Left renal cortex interstitium (tissue), 4 donors: ENCODE results near the gene NGB. TPM values are rescaled to one million over a fixed set of nuclear protein-coding genes. Genes with fewer than 3 reads are reported as not detected.

Experiments used
- DNase-seq, 4 donors: peaks; one replicate each; pipeline ENCODE4 v3.0.0-alpha.2; 2013; ENCODE audit warnings: low read depth in 4 of 4, low spot score in 2 of 4, missing footprints in 1 of 4
- polyA plus RNA-seq, 4 donors: library from polyadenylated mRNA; unstranded; fragments of 120-200 nt; gene quantifications; one replicate each; pipeline ENCODE4 v1.2.1, GENCODE V29; 2013; ENCODE audit not compliant: insufficient read length in 4 of 4

Gene NGB
- polyA plus RNA-seq, 4 donors = not detected

- no peak for DNase-seq
Measured at GRCh38 chr14:77265561-77266335, 5.3 kb downstream of the NGB start.

- no peak for DNase-seq
Measured at GRCh38 chr14:77265187-77265515, 5.9 kb downstream of the NGB start.

GRCh38 chr14:77264466-77265186 is 6.4 kb downstream of the NGB start:
- no peak for DNase-seq

DNA sequence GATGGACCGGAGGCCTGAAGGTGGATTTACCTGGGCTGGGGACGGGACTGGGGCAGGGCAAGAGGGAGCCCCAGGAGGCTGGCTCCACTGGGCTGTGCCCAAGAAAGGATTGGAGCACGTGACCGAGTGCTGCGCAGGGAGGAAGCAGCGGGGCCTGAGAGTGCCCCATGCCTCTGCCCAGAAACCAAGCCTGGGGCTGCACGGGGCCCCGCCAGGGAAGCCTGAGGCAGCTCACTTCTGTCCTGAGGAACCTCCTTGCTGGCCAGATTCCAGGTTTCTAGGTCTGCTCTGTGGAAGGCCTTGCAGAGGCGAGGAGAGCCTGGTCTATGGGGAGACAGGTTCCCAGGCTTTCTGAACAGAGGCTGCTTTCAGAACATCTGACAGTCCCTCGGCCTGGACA is 10.4 kb downstream of the NGB start:
- DNase-seq = no peak

DNA sequence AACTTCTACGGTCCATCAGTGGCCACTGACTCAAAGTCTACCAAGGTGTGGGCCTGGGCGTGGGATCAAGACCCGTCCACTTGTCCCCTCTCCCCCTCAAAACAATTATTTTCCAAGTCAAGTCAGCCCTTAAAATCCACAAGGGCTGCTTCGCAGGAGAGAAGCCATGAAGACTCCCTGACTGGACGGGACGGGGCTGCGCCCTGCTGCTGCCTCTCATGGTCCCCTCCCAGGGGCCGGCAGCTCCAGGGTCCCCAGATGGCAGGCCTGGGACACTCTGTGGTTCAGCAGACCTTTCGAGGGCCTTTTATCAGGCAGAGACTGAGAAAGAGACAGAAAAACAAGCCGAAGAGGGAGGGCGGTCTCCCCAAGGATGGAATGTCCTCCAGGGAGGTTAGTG is 10.8 kb downstream of the NGB start:
- DNase-seq = no peak

DNA sequence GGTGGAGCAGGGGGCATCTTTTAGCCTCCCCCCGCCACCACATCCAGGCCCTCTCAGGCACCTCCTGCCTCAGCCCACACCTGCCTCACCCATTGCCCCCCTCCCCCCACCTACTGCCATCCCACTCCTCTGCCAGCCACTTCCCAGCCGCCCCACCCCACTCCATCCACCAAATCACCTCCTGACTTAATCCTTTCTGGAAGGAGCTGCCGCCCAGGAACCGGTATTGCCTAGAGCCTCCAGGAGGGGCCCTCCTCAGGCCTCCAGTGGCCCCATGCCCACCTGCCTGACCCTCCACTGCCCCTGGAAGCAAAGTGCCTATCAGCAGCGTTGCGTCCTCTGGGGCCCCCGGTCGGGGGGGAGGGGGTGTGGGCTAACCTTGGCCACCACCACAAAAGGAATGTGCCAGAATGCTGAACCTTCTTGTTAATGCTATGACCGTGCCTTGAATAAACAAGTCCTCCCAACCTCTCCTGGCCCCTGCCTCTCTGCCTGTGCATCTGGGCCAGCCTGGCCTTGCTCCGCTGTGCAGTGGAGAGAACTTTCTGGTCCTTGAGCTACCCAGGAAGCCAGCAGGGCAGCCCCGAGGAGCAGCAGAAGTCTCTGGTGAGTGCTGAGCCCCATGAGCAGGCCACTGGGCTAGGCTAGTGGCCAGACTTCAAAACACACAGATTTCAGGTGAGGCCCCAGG is 11.8 kb downstream of the NGB start:
- no peak for DNase-seq

DNA sequence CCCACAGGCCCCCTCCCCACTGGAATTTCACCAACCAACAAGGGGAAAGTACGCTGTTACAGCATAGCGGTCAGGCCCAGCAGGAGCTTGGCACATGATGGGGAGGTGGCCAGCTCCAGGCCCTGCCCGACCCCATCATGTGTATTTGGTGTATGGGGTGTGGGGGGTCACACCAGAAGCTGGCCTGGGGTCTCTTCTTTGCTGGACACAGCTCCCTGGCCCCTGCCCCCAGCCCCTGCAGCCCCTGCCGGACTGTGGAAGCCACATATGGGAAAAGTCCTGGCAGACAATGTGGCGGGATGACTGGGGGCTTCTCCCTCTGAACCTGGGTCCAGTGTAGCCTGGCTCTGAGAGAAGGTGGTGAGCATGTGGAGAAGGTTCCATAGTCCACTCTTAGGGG is 12.4 kb downstream of the NGB start:
- no peak for DNase-seq

GRCh38 chr14:77257700-77258099 is 13.3 kb downstream of the NGB start:
- no peak for DNase-seq

DNA sequence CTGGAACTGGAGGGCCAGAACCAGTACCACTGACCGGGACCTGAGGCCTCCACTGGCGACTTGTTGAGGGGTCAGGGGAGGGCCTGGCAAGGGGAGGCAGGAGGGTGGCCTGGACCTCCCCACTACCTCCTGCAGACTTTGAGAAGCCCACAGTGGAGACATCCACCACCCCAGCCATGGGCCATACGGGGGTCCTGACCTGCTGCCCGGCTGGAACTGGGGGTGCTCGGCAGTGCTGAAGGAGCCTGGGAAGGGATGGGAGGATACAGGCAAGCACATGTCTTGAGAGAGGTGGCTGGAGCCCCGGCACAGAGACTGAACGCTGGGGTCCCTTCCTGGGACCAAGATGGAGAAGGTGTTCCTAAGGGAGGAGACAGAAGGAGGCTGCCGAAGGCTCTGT is 14.3 kb downstream of the NGB start:
- DNase-seq = no peak

DNA sequence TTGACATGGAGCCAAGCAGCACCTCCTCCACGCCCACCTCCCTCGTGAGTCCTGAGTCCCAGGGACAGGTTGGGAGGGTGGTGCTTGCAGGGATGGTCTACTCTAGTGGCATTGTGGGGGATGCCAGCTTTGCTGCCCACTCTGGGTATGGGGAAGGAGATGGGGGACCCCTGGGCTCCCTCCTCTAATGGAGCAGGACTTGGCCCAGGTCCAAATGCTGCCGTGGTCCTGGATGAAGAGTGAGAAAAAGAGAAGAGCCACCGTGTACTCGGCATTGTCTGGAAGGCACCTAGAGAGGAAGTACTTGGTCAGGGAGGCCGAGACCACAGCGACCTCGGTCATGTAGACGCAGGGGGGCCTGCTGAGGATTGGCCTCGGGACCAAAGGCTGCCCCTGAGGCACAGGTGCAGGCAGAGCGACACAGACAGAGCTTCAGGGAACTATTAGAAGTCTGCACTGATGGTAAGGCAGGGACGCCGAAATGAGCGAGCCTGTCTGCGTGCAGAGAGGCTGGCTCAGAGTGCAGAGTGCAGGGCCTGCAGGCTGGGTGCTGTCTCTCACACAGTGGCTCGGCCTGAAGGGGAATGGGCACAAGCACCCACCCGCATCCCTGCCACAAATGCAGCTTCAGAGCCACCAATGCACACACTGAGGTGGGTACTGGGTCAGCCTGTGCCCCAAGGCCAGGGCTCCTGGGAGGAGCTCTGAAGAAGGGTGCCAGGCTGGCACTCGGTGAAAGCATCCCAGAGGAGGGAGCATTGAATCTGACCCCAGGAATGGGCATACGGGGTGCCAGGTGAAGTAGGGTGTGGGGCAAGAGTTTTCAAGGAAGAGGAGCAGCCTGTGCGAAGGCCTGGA is 17.4 kb downstream of the NGB start:
- no peak for DNase-seq

DNA sequence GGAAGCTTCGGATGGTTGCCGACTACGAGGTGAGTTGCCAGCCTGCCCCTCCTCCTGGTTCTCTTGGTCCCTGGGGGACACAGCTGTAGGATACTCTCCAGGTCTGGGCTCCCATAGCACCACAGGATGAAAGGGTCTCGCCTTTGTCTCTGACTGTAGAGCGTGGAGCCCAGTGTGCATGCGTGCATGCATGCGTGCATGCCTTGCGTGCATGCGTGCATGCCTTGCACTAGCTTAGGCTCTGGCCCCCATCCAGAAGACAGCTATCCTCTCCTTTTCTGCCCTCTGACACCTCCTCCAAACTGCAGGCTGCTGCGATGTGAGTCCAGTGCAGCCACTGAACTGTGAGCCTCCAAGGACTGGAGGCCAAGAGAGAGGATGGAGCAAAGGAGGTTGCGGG is 19.1 kb downstream of the NGB start:
- no peak for DNase-seq

GRCh38 chr14:77250927-77251326 is 20.1 kb downstream of the NGB start:
- no peak for DNase-seq

- DNase-seq = no peak
Measured at GRCh38 chr14:77249286-77249685, 21.7 kb downstream of the NGB start.

DNA sequence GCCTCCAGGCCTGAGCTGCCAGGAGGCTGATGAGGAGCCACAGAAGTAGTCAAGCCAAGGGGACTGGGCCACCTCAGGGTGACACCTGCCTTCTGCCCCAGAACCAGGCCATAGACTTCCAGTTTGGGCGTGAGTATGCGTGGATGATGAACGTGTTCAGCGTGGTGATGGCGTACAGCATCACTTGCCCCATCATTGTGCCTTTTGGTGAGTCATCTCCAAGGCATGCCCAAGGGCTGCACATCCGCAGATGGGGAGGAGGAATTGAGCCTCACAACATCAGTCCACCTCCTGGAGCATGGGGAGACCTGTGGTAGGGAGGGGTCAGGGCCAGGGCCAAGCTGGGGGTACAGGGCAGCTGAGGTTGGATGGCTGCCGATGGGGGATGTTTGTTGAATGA is 22.3 kb downstream of the NGB start:
- DNase-seq = no peak

DNA sequence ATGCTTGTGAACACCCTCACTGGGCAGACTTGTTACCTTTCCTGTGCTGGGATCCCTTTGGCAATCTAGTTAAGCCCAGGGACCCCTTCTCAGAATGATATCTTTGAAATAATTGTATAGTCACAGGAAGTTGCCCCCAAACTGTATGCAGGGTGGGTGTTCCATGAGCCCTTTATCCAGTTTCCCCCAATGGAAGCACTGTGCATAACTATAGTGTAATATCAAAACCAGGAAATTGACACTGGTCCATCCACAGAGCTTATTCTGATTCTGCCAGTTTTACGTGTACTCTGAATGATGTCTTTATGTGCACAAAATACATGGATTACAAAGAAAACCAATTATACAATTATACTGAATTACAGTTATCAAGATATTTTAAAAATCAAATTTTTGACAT is 24.2 kb downstream of the NGB start:
- DNase-seq = no peak

DNA sequence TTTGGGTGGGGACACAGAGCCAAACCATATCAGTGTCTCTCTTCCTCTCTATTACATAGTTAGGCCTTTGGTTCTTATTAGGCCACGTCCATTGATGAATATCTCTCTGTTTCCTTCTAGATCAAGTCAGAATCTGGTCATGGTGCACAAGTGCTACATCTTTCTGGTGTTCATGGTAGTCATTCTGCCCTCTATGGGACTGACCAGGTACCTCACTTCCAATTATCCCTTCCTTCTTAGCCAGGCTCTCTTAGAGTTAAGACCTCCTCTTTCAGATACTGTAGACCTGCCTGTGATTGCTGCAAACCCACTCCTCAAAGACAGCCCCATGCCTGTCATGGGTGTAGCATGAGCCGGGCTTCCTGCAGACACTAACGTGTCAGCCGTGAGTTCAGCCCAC is 25.2 kb downstream of the NGB start:
- DNase-seq = no peak

DNA sequence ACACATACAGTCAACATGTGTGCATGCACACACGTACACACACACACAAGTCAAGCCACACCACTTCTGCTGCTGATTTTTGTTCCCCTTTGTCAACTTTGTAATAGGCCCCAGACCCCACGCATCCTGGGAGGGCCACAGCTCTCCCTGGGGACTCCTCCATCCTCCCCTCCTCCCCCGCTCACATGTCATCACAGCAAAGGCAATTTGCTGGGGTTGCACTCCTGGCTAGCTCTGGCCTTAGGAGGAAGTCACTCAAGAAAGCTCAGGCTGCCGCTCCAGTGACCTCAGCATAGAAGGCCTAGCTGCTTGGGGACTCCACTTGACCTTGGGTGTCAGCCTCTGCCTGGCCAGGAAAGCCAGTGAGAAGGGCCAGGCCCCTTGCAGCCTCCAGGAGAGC is 27.2 kb downstream of the NGB start:
- DNase-seq = no peak

DNA sequence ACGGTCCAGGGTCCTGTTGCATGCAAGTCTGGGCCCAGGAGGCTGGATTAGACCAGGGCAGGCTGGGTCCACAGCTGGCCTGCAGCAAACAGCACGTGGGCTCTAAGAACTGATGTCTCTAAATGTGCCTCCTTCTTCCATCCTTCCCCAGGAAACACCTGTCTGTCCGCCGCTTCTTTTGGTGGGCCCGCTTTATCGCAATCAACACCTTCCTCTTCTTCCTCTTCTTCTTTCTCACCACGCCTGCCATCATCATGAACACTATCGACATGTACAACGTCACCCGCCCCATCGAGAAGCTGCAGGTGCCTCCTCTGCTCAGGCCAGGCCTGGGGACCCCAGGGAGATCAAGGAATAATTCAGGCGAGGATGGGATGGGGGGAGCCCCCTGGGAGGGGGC is 28.3 kb downstream of the NGB start:
- DNase-seq = no peak

DNA sequence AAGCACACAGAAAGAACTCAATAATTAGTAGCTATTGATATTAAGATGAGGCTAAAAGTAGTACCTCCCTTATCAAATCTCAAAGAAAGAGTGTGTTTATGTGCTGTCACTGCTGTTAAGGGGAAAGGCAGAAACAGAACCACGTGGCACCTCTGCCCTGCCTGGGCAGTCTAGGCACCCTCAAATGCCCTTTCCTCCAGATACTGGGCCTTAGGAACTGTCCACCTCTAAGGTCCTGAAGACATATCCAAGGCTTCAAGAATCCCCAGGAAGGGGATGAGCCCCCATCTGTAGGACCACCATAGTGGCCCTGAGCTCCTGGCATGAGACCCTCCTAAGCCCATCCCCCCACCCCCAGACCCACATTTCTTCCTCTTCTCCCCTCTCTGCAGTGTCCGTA is 29.1 kb downstream of the NGB start:
- no peak for DNase-seq

- no peak for DNase-seq
Measured at GRCh38 chr14:77240336-77240915, 30.6 kb downstream of the NGB start.

DNA sequence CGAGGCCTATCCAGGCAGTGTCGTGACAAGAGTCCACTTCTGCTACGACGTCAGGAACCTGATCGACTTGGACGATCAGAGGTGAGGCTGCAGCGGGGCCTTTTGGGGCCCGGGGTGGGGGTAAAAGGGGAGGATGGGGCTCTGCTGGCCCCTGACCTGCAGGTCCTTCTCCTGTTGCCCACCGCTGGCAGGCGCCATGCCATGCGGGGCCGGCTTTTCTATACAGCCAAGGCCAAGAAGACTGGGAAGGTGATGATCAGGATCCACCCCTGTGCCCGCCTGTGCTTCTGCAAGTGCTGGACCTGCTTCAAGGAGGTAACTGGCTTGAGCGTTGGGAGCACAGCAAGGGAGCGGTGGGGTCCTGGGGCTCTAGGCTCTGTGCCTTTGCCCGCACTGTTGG is 31.6 kb downstream of the NGB start:
- DNase-seq = no peak
